Fibroblast of pulmonary artery (primary cell): Measurements from ENCODE around the gene COX19.

ENCODE experiments used
- DNase-seq: peaks from one replicate; pipeline ENCODE4 v3.0.0-alpha.2; 2010; ENCODE audit warnings: low read depth
- H3K4me3 ChIP-seq: replicated peaks from 2 replicates; pipeline ENCODE4 v1.5.1; 2011; ENCODE audit warnings: low read depth, mild to moderate bottlenecking, control low read depth, low read length, moderate library complexity
- TF ChIP-seq, protein P1 (sequence below): IDR thresholded peaks from 2 replicates; pipeline ENCODE4 v1.5.1; 2011; ENCODE audit warnings: mild to moderate bottlenecking, control low read depth, low read length, inconsistent platforms; ENCODE audit errors: missing control alignments

The COX19 gene

DNA sequence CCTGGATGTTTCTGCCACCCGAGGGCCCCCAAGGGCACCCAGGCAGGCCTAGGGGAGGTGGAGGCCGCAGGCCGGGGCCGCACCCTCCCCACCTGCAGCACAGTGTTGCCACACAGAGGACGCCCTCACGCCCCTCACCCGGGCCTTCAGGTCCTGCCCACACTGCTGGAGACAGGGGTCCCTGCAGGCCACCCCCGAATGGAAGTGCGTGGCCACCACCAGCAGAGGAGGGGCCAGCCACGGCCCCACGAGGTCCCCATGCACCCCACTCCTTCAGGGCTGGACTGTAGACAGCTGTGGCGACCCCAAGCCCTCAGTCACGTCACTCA is 56.3 kb downstream of the COX19 start:
- DNase-seq, result no peak
- TF ChIP-seq, protein P1, sequence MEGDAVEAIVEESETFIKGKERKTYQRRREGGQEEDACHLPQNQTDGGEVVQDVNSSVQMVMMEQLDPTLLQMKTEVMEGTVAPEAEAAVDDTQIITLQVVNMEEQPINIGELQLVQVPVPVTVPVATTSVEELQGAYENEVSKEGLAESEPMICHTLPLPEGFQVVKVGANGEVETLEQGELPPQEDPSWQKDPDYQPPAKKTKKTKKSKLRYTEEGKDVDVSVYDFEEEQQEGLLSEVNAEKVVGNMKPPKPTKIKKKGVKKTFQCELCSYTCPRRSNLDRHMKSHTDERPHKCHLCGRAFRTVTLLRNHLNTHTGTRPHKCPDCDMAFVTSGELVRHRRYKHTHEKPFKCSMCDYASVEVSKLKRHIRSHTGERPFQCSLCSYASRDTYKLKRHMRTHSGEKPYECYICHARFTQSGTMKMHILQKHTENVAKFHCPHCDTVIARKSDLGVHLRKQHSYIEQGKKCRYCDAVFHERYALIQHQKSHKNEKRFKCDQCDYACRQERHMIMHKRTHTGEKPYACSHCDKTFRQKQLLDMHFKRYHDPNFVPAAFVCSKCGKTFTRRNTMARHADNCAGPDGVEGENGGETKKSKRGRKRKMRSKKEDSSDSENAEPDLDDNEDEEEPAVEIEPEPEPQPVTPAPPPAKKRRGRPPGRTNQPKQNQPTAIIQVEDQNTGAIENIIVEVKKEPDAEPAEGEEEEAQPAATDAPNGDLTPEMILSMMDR, result no peak
- no peak overlapping the region for H3K4me3 ChIP-seq

DNA sequence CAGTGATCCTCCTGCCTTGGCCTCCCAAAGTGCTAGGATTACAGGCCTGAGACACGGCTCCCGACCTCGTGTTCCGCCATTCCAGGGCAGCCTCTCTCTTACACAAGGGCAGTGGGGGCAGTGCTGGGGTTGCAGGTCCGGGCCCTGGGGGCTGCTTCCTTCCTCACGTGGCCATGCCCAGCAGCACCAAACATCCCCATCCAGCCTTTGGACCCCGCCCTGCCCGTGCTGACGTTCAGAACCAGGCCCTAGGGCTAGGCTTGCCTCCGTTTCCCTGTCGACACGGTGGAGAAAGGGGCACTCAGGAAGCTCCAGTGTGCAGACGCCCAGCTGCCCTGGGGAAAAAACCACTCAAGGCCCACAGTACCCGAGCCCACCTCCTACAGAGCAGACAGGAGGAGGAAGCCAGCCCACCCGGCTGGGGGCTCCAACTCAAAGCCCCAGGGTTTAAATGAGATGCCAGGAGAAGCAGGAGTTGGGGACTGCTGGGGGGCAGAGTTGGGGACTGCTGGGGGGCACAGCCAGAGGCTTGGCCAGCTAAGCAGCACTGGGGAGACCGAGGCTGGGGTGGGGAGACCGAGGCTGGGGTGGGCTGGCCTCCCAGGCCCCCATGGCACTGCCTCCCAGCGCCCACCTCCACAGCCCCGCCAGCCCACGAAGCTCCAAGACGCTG is 56.8 kb downstream of the COX19 start:
- H3K4me3 ChIP-seq, result no peak overlapping the region
- DNase-seq, result no peak
- TF ChIP-seq, protein P1, result no peak

DNA sequence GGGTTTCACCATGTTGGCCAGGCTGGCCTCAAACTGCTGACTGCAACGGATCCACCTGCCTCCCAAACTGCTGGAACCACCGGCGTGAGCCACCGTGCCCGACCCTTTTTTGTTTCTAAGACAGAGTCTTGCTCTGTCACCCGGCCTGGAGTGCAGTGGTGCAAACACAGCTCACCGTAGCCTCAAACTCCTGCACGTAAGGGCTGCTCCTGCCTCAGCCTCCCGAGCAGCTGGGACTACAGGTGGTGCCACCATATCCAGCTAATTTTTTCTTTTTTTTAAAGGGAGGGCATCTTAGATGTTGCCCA is 57.3 kb downstream of the COX19 start:
- H3K4me3 ChIP-seq, result no peak overlapping the region
- TF ChIP-seq, protein P1, result no peak

DNA sequence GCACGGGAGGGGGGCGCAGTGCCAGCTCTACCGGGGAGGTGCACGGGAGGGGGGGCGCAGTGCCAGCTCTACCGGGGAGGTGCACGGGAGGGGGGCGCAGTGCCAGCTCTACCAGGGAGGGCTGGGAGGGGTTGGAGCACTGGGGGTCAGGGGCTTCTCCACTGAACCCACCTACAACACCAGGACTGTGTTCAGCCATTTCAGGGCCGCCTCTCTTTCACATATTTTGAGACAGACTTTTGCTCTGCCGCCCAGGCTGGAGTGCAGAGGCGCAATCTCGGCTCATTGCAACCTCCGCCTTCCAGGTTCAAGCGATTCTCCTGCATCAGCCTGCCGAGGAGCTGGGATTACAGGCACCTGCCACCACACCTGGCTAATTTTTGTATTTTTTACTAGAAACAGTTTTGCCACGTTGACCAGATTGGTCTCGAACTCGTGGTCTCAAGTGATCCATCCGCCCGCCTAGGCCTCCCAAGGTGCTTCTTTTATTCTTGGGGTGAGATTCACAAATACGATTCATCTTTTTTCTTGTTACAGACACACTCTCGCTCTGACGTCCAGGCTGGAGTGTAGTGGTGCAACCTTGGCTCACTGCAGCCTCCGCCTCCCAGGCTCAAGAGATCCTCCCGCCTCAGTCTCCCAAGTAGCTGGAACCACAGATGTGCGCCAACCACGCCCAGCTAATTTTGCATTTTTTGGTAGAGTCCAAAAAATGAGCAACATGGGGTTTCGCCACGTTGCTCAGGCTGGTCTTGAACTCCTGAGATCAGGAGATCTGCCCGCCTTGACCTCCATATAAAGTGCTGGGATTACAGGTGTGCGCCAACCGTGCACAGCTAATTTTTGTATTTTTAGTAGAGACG is 57.9 kb downstream of the COX19 start:
- H3K4me3 ChIP-seq, result no peak overlapping the region
- no peak for DNase-seq
- TF ChIP-seq, protein P1, result no peak

More for the DNA sequence above, 57.3 kb downstream of the COX19 start:
- no peak for DNase-seq

DNA sequence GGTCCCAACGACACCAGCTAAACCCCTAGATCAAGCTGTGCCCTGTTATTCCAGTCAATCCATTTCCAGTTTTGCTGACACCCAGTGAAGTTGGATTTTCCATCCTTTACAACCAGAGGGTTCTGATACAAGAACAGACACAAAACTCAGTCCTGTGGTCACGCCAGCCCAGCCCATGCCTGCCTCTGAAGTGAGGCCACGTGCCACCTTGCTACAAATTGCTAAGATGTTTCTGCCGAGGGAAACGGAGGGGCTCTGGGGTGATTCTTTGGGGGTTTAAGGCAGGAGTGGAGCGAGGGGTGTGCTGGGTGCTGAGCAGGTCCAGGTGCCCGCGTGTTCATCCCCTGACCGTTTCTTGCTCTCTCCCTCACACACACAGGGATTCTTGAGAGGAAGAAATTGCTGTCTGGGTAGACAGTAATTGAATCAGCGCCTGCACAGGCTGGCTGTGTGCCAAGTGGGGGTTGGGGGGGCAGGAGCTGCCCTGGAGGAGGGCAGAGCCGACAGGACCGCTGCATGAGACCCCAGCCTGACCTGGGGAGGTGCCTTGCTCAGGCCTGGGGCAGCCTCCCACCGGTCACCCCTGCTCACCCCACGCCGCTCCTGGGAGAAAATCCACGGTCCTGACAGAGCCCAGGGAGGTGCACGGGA is 58.9 kb downstream of the COX19 start:
- no peak for DNase-seq
- H3K4me3 ChIP-seq, result no peak overlapping the region
- TF ChIP-seq, protein P1, result no peak
